ENCODE data around the gene STARD7.

Gene STARD7

DNA sequence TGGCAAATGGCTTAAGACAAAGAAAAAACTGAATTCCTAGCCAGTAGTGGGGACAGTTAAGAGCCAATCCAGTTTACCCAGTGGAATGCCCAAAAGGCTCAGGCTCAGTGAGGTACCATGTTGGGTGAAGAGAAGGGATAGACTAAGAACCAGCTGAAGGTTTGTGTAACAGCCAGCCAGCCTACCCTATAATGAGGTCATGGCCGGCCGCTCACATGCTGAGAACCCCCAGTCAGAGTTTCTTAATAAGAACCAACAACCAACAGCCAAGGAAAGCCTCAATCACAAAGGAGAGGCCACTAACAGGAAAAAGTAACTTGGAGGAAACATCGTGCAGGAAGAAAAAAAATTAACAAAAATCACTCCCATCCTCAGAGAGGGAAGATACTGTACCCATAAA, 38.0 kb downstream of the STARD7 start:
- no peak overlapping the region for H3K27ac ChIP-seq

GRCh38 chr2:96169868-96170507, 38.6 kb downstream of the STARD7 start:
- no peak overlapping the region for H3K27ac ChIP-seq
- TF ChIP-seq, protein P1, sequence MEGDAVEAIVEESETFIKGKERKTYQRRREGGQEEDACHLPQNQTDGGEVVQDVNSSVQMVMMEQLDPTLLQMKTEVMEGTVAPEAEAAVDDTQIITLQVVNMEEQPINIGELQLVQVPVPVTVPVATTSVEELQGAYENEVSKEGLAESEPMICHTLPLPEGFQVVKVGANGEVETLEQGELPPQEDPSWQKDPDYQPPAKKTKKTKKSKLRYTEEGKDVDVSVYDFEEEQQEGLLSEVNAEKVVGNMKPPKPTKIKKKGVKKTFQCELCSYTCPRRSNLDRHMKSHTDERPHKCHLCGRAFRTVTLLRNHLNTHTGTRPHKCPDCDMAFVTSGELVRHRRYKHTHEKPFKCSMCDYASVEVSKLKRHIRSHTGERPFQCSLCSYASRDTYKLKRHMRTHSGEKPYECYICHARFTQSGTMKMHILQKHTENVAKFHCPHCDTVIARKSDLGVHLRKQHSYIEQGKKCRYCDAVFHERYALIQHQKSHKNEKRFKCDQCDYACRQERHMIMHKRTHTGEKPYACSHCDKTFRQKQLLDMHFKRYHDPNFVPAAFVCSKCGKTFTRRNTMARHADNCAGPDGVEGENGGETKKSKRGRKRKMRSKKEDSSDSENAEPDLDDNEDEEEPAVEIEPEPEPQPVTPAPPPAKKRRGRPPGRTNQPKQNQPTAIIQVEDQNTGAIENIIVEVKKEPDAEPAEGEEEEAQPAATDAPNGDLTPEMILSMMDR (conservative IDR thresholded peaks at IDR 0.05): no peak
- no peak for TF ChIP-seq ZFX (IDR thresholded peaks at IDR 0.05)

More for the DNA sequence above, 38.0 kb downstream of the STARD7 start:
- TF ChIP-seq ZFX (IDR thresholded peaks at IDR 0.05): no peak
- TF ChIP-seq, protein P1 (conservative IDR thresholded peaks at IDR 0.05): no peak

DNA sequence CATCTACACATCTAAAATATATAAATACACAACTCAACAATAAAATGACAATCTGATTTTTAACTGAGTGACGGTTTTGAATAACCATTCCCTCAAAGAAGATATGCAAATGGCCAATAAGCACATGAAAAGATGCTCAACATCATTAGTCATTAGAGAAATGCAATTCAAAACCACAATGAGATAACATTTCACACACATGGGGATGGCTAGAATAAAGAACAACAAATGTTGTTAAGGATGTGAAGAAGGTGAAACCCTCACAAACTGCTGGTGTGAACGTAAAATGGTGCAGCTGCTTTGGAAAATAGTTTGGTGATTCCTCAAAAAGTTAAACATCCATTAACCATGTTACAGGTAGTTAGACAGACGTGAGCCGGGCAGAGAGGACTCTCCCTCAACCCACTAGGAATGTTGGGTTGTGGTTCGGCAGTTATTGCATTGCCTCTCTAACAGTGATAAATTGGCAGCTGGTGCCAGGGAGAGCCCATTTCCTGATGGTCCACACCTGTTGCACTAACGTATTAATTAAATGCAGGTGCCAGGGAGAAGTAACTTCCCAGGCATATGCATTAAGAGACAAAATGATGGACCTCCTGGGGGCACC, 41.1 kb downstream of the STARD7 start:
- TF ChIP-seq, protein P1 (conservative IDR thresholded peaks at IDR 0.05): no peak
- TF ChIP-seq ZFX (IDR thresholded peaks at IDR 0.05): no peak
- H3K27ac ChIP-seq: peak overlapping the region; percentile 37

GRCh38 chr2:96164459-96165184, 44.0 kb downstream of the STARD7 start:
- no peak overlapping the region for H3K27ac ChIP-seq
- TF ChIP-seq ZFX (IDR thresholded peaks at IDR 0.05): no peak
- TF ChIP-seq, protein P1 (conservative IDR thresholded peaks at IDR 0.05): no peak

- H3K27ac ChIP-seq: peak overlapping the region; percentile 15; the same call in 1 of the 2 replicates
- no peak for TF ChIP-seq ZFX (IDR thresholded peaks at IDR 0.05)
- TF ChIP-seq, protein P1 (conservative IDR thresholded peaks at IDR 0.05): no peak
Measured at GRCh38 chr2:96163768-96164429, 44.7 kb downstream of the STARD7 start.

DNA sequence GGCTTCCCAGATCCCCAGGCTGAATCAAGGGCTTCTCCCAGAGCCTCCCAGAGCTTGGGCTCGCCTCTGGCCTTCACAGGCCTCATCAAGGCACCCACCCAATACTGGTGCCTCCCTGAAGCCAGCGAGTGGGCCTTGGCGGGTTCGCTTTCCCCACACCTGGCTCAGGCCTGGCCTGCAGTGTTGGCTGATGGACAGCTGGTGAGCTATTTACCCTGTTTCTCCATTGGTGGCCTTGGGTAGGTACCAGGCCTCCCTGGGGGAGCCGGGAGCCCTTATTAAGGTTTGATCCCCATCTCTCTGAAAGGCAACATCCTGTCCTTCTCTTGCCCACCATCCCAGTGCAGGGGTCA, 45.2 kb downstream of the STARD7 start:
- H3K27ac ChIP-seq: peak overlapping the region; percentile 15; the same call in 1 of the 2 replicates
- no peak for TF ChIP-seq ZFX (IDR thresholded peaks at IDR 0.05)
- TF ChIP-seq, protein P1 (conservative IDR thresholded peaks at IDR 0.05): no peak

Measured in C4-2B (cell line).